OCI-LY1 (cell line): ENCODE measurements around the gene NPM1.

Experiments
- CTCF ChIP-seq: fragments of 200-600 bp; sonication (generic), shearing (Covaris generic); IDR thresholded peaks from 2 replicates; pipeline ENCODE4 v1.5.1; 2017; ENCODE audit warnings: mild to moderate bottlenecking, antibody characterized with exemption, low read length, moderate library complexity, mixed read lengths
- EZH2 ChIP-seq: fragments of 200-600 bp; sonication (generic), shearing (Covaris generic); IDR thresholded peaks from 2 replicates; pipeline ENCODE4 v1.8.0; 2017; ENCODE audit warnings: borderline replicate concordance, mixed run types, mild to moderate bottlenecking, antibody characterized with exemption, low read length, moderate library complexity, mixed read lengths

- no peak for TF ChIP-seq CTCF
- no peak for TF ChIP-seq EZH2
Measured at GRCh38 chr5:171397599-171397998, 9.9 kb downstream of the NPM1 start.
